Suprapubic skin (tissue), 4 donors: ENCODE measurements around the gene DDC. TPM values are rescaled to one million over a fixed set of nuclear protein-coding genes. Genes with fewer than 3 reads are reported as not detected.

ENCODE experiments used
- DNase-seq, 2 donors: peaks; one replicate each; pipeline ENCODE4 v3.0.0-alpha.2; 2019; ENCODE audit warnings: low spot score in 2 of 2
- H3K27ac ChIP-seq: fragments of 200-600 bp; sonication (generic); one replicate; pipeline ENCODE4 v1.5.1; 2019
- H3K27me3 ChIP-seq: fragments of 200-600 bp; sonication (generic); one replicate; pipeline ENCODE4 v1.5.1; 2019
- H3K36me3 ChIP-seq: fragments of 200-600 bp; sonication (generic); one replicate; pipeline ENCODE4 v1.5.1; 2019
- H3K4me1 ChIP-seq: fragments of 200-600 bp; sonication (generic); one replicate; pipeline ENCODE4 v1.5.1; 2019
- H3K4me3 ChIP-seq: fragments of 200-600 bp; sonication (generic); one replicate; pipeline ENCODE4 v1.5.1; 2019; ENCODE audit warnings: mild to moderate bottlenecking
- H3K9me3 ChIP-seq: fragments of 200-600 bp; sonication (generic); one replicate; pipeline ENCODE4 v1.5.1; 2019
- CTCF ChIP-seq, 2 donors: fragments of 200-600 bp in 1 of 2; fragments of 450-650 bp in 1 of 2; sonication (generic) in 1 of 2; IDR thresholded peaks; one replicate each; pipeline ENCODE4 v1.5.1; 2016 to 2019; ENCODE audit warnings: antibody characterized with exemption in 2 of 2, mild to moderate bottlenecking in 1 of 2, moderate library complexity in 1 of 2
- EP300 ChIP-seq: sonication (generic); formaldehyde crosslinking; IDR thresholded peaks from one replicate; pipeline ENCODE4 v1.6.1; 2017; ENCODE audit warnings: antibody characterized with exemption
- POLR2A ChIP-seq, 2 donors: fragments of 450-650 bp; IDR thresholded peaks; one replicate each; pipeline ENCODE4 v1.6.1; 2017; ENCODE audit warnings: antibody characterized with exemption in 2 of 2, mild to moderate bottlenecking in 2 of 2, moderate library complexity in 2 of 2
- POLR2AphosphoS5 ChIP-seq, 3 donors: sonication (generic); formaldehyde crosslinking; IDR thresholded peaks; one replicate each; pipeline ENCODE4 v1.6.1; 2017; ENCODE audit warnings: antibody characterized with exemption in 3 of 3
- WGBS: methylation state at CpG from one replicate; pipeline ENCODE4 v1.1.5; 2018; 5-methylcytosine and 5-hydroxymethylcytosine counted together
- total RNA-seq, 4 donors: library from RNA; depleted of rRNA; stranded (reverse); fragments of >200 nt; gene quantifications; one replicate each; pipeline ENCODE4 v1.1.0, GENCODE V29; 2016

The DDC gene
- total RNA-seq, 4 donors from 2014 or later: 1.6 to 3.6 TPM; not detected in 2

DNA sequence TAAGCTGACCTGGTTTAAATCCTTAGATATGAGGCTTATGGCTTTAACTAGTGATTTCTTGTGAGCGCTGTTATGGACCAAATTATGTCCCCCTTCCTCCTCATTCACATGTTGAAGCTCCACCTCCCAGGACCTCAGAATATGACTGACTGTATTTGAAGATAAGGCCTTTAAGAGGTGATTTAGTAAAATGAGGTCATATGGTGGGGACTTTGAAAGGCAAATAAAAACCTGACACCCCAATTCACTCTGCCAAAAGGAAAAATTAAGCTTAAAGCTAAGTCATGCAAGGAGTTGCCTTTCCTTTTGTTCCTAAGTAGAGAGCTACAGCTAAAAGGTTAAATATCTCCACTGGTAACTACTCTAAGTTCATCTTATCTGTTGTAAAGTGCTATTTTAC, 78.7 kb downstream of the DDC start:
- Histone ChIP-seq H3K36me3 (no peaks in the 10 kb centered on the region), H3K4me1 (no peaks in the 10 kb centered on the region), H3K9me3 (no peaks in the 10 kb centered on the region), H3K4me3 (no peak overlapping the region), H3K27ac (no peak overlapping the region), H3K27me3 (no peaks in the 10 kb centered on the region)
- WGBS: 100% methylated on average over 1 of the region's 1 CpG
- TF ChIP-seq POLR2A (IDR thresholded peaks at IDR 0.05): no peak
- TF ChIP-seq CTCF (IDR thresholded peaks at IDR 0.05): no peak
- TF ChIP-seq EP300: no peak
- TF ChIP-seq POLR2AphosphoS5 (IDR thresholded peaks at IDR 0.05): no peak
- no peak for DNase-seq

DNA sequence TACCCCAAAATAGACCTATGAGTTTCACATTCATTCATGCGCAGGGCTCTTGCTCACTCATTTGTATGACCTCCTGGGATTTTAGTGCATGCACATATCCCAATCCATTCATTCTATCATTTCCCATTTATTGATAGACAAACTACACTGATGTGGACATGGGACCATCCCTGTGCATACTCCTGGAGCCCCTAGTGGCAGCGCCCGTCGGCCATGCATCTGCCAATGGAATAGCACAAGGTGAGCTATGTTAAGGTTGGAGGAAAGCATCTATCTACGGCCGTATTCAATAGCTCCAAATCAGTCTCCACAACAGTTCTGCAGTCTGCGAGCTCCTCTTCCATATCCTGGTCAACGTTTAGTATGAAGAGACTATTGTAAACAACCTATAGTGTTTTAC, 83.3 kb downstream of the DDC start:
- Histone ChIP-seq H3K9me3 (no peaks in the 10 kb centered on the region), H3K4me1 (no peaks in the 10 kb centered on the region), H3K36me3 (no peaks in the 10 kb centered on the region), H3K27me3 (no peaks in the 10 kb centered on the region), H3K27ac (no peak overlapping the region), H3K4me3 (no peak overlapping the region)
- no peak for DNase-seq
- WGBS: 86% methylated on average over 8 of the region's 8 CpGs
- TF ChIP-seq POLR2AphosphoS5 (IDR thresholded peaks at IDR 0.05) (no peak), CTCF (IDR thresholded peaks at IDR 0.05) (no peak)

GRCh38 chr7:50480797-50481196, 84.4 kb downstream of the DDC start:
- TF ChIP-seq POLR2AphosphoS5 (IDR thresholded peaks at IDR 0.05) (no peak), POLR2A (IDR thresholded peaks at IDR 0.05) (no peak), EP300 (no peak), CTCF (IDR thresholded peaks at IDR 0.05) (no peak)
- H3K36me3 ChIP-seq: no peaks in the 10 kb centered on the region
- DNase-seq: no peak
- WGBS: 79% methylated on average over 4 of the region's 4 CpGs
- H3K27me3 ChIP-seq: no peaks in the 10 kb centered on the region
- no peak overlapping the region for H3K27ac ChIP-seq
- no peak overlapping the region for H3K4me3 ChIP-seq
- no peaks in the 10 kb centered on the region for H3K9me3 ChIP-seq
- H3K4me1 ChIP-seq: no peaks in the 10 kb centered on the region

GRCh38 chr7:50479743-50480517, 85.3 kb downstream of the DDC start:
- Histone ChIP-seq H3K9me3 (no peaks in the 10 kb centered on the region), H3K27ac (no peak overlapping the region), H3K4me1 (no peaks in the 10 kb centered on the region), H3K27me3 (no peaks in the 10 kb centered on the region), H3K4me3 (no peak overlapping the region), H3K36me3 (no peaks in the 10 kb centered on the region)
- TF ChIP-seq EP300: no peak
- no peak for TF ChIP-seq POLR2AphosphoS5 (IDR thresholded peaks at IDR 0.05)
- TF ChIP-seq CTCF (IDR thresholded peaks at IDR 0.05): no peak
- no peak for TF ChIP-seq POLR2A (IDR thresholded peaks at IDR 0.05)
- WGBS: 75% methylated on average over 7 of the region's 7 CpGs
- no peak for DNase-seq

DNA sequence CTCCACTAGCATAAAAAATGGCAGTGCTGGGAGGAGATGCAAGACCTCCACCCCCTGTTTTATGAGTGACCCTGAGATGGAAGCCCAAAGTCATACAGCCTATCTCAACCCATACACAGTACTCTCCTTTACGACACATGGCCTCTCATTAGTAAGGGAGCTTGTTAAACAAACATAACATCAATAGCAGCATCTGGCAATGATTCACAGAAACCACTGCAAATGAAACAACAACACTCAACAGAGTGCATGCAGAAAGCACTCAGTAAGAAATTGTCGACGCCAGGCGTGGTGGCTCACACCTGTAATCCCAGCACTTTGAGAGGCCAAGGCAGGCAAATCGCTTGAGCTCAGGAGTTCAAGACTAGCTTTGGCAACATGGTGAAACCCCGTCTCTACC, 87.6 kb downstream of the DDC start:
- Histone ChIP-seq H3K9me3 (no peaks in the 10 kb centered on the region), H3K4me1 (peaks cover 4% of the 10 kb centered on the region), H3K36me3 (no peaks in the 10 kb centered on the region), H3K27ac (no peak overlapping the region), H3K4me3 (no peak overlapping the region), H3K27me3 (no peaks in the 10 kb centered on the region)
- 91% methylated on average over 6 of the region's 6 CpGs for WGBS
- no peak for TF ChIP-seq POLR2AphosphoS5 (IDR thresholded peaks at IDR 0.05)
- TF ChIP-seq POLR2A (IDR thresholded peaks at IDR 0.05): no peak
- TF ChIP-seq CTCF (IDR thresholded peaks at IDR 0.05): no peak
- TF ChIP-seq EP300: no peak
- DNase-seq: no peak
